AG20443 (cell line): ENCODE data around the gene CFAP99.
A peak's percentile ranks its signal among the peaks of the same experiment; 100 is the strongest.

Source experiments
- DNase-seq: peaks from one replicate; pipeline ENCODE4 v3.0.0; 2012; ENCODE audit warnings: low spot score, mixed read lengths

CFAP99 gene

DNA sequence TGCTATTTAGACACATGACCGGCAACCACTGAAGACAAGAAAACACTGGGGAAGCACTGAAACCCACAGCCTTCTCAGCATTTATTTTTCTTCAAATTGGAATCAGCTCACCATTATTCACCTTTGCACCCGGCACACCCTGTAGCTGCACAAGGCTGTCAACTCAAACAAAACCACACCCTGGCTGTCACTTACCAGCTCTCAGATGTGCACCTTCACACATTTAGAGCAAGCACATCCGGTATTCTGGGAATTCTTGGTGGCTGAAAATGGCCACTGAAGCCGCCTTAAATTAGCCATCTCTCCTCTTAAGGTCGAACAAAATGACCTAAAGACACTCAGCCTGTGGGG, 6.2 kb upstream of the CFAP99 start:
- no peak for DNase-seq

DNA sequence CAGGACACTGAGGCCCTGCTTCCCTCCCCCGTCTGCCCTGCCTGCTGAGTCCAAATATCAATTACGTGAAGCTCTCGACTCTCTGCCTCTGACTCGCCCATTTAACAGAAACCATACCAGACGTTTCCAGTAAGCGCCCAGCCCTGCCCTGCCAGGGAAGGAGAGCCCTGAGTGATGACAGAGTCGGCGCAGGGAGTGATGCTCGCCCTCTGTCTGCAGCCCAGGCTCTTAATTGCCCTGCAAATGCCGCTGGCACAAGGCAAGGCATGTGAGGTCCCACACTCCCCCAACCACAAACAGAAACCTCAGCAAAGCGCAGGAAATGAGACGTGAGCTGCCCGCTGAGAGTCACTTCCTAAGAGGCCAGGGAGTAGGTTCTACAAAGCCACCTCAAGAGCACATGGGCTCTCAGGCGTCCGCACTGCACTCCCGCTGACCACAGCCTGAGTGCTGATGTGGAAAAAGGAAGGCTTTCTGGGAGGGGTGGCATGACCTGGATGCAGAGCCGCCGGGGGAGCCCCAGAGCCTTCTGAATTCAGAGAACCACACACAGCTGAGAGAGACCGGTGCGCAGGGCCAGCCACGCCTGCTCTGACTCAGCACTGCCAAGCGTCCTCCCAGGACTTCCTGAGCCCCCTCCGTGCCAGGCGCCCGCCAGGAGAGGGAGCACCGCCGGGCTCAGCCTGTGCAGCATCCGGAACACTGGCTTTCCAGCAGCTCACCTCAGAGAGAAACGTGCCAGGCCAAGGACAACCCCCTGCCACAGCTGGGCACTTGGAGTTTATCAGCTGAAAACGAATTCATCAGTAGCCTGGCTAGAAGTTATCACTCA, 5.7 kb upstream of the CFAP99 start:
- DNase-seq: peak; percentile 91

DNA sequence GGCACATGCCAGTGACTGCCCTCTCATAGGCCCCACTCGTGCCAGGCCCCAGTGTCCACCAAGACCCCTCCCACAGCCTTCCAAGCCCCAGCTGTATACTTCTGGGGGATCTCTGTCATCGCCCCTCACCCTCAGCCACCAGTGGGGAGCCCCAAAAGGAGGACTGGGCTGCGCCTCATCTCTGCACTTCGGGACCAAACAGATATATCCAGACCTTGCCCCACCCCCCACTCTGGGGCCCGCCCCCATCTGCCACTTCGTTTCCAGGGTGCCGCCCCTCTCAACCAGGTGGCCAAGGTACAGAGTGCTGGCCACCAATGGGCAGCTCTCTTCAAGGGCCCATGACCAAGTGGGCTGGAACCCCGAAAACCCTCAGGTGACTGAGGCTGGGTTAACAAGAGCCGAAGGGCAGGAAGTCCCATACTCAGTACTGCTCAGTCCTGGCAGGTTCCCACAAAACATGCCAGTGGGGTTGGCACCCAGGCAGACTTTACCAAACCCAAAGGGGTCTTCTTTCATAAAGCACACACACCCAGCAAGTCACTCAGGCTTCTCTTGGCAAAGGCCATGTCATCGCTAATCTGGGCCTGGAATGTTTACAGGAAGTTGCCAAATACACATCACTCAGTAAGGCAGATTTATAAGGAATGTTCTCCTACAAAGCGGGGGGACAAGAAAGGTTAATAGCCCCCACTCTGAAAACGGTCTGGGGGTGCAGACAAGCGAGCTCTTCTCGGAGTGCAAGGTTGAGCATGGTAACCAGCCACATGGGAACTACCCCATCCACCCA, 4.7 kb upstream of the CFAP99 start:
- no peak for DNase-seq

DNA sequence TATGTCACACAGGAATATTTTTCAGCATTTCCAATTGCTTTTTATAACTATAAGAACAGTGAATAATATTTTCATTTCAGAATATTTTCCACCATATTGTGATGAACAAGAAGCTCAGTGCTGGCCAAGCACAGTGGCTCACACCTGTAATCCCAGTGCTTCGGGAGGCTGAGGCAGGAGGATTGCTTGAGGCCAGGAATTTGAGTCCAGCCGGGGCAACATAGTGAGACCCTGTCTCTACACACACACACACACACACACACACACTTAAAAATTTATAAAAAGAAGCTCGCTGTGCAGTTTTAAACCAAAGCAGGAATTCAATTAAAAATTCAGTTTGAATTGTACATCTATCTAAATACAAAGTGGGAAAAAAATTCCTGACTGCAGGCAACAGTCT, 3.5 kb upstream of the CFAP99 start:
- DNase-seq: no peak

DNA sequence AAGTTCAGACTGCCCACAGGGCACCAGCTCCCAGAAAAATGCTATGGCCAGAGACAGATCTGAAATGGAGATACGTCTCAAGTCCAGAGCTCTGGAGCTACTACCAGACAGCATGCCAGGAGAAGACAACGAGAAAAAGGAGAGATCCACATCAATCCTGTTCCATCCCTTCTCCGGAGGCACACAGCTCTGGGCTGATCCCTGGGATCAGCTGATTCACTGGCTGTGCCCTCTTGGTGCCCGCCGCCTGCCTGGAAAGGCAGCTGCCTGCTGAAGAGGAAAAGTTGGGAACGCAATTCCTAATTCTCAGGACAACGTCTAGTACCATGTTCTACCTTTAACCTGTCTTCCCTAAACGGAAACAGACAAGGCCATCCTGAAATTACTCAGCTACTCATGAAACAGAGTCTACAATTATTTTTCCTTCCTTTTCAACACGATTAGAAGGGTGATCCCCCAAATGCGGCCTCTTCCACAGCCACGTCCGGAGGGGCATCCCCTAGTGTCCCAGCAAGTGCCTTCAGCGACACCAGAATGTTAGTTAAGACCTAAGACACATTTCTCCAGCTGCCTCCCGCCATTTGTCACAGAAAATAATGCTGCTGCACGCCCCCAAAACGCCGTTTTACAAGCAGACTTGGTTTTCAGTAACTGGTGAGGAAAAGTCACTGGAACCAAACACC, 2.7 kb upstream of the CFAP99 start:
- DNase-seq: no peak

DNA sequence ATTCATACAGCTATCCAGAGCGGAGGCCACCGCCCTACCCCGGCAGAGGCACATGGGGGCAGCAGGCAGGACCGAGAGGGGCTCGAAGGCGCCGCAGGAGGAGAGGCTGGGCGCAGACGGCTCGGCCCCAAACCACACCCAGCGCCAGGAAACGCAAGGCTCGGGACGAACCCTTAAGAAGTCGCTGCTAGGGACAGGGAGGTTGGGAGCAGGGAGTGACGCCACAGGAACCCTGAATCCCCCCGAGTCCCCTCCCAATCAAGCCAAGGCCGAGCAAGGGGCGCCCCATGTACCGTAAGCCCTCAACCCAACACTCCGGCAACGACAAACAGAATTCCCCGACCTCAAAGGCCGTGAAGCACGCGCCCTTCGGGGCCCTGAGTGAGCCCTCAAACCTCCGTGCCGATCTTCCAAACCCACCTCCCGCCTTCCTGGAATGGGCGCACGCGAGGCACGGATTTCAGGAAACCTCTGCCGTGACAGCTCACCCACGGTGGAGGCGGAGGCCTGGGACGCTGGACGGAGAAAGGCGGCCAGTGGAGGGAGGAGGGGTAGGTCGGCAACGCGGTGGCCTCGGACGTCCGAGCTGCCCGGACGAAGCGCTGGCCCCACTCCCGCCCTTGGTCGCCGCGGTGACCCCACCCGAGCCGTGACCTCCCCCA, 2.1 kb upstream of the CFAP99 start:
- DNase-seq: peak; percentile 56

DNA sequence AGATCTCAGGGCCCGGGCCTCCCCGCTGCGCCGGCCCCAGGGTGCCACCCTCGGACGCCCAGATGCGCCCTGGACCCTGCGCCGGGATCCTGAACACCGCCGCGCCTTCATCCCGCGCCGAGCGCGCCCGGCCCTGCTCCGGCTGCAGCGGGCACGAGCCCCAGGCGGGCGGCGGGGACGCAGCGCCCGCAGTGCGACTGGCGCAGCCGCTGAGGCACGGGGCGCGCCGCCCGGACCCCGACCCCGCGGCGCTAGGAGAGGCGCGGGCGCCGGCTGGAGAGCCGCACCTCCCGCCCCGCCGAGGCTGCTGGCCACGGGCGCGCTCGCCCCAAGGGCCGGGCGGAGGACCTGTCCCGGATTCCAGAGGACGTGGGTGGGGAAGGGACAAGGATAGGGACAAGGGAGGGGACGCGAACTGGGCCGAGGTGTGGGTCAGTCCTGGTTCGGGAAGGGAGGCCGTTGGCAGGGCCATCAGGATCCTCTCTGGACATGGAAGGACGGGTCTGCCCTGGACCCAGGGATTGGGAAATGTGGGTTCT, 1.5 kb upstream of the CFAP99 start:
- DNase-seq: peak; percentile 38

DNA sequence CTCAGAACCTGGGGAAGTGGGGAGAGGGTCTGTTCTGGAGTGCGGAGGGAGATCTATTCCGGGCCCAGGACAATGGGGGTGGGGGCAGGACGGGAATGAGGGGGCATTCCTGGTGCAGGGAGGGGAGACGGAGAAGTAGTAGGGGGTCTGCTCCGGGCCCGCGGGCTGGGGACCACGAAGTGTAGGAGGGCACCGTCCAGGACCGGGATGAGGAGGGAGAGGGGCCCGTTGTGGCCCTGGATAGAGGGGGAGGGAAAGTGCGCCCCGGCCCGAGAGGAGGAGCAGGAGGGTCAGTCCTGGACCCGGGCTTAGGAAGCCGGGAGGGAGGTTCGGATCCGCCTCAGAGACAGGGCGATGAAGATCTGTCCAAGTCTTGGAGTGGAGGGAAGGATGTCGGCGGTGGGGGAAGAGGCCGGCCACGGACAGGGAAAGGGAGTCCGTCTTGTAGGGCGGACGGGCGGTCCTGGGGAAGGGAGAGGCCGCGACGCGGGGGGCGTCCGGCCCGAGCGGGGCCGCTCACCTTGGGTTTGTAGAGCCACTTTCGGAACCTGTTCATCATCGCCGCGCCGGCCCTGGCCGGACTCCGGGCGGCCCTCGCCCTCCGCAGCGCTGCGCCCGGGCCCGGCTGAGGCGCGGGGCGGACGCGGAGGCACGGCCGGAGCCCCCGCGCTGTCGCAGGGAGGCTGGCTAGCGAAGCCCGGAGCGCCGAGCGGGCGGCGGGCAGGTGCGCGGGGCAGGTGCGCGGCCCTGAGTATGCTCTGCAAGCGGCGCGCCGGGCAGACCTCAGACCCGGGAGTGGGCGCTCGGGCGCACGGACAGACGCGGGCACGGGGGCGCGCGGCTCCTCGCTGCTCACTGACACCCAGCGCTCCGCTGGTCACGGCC, 748 bp upstream of the CFAP99 start, which contains the start of gene ZFYVE28:
ZFYVE28 (minus strand) TSS at position 881 of the 885 bp plus-strand sequence; CDS start at position 559, 322 bp downstream.
- DNase-seq: no peak

DNA sequence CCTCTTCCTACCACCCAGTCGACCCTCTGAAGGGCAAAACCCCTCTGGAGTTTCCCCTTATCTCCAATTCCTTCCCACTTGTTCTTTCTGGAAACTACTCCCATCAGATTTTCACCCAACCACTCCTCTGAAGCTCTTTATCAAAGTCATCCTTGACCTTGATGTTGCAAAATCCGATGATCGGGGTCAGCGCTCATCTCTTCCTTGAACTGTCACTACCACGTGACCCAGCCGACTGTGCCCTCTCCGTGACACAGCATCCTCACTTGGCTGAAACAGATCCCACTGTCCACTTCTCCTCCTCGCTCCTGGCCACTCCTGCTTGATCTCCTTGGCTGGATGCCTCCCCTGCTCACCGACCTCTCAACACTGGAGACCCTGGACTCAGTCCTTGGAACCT, 1.1 kb downstream of the CFAP99 start:
- no peak for DNase-seq

DNA sequence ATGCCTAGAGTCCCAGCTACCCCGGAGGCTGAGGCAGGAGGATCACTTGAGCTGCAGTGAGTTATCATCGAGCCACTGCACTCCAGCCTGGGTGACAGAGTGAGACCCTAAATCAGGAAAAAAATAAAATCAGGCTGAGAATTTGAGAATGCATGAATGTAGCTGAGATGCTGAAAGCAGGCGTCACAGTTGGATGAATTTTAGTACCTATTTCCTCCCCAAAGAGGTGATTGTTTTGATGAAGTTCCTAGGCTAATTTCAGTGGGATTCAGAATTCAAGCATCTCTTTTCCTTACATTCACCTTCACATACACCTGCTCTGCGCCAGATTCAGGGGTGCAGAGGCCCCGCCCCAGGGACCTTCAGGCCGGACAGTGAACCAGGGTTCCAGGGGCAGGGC, 3.2 kb downstream of the CFAP99 start:
- DNase-seq: no peak

DNA sequence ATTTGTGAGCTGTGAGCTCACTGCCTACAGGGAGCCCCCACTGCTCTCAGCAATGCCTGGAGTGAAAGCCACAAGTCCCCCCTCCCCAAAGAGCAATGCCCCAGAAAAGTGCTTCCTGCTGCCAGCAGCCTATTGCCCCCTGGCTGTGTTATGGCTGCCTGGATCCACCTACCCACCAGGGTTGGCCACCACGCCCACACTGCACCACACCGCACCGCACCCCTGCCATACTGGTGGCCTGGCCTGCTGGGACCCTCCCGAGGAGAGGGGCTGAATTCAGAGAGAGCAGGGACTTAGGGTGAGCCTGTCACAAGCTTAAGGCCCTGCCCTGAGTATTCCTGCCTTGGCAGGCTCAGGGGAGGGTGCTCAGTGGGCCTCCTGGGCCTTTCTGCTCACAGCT, 4.3 kb downstream of the CFAP99 start:
- DNase-seq: no peak

DNA sequence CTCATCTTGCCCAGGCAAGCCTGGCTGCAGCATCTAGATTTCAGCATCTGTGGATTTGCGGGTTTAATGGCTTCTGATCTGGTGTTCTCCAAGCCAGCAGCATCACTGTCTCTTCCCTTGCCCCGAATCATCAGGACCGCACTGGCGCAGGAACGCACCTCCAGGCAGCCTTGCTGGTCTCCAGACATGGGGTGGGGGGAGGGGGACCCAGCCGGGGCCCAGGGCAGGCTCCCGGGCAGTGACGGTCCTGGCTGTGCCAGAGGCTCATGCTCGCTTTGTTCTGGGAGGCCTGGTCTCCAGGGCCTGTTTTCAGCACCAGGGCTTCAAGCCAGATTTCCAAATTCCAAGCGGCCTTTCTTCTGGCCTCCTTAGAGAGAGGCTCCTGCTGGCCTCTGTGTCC, 4.9 kb downstream of the CFAP99 start:
- no peak for DNase-seq

DNA sequence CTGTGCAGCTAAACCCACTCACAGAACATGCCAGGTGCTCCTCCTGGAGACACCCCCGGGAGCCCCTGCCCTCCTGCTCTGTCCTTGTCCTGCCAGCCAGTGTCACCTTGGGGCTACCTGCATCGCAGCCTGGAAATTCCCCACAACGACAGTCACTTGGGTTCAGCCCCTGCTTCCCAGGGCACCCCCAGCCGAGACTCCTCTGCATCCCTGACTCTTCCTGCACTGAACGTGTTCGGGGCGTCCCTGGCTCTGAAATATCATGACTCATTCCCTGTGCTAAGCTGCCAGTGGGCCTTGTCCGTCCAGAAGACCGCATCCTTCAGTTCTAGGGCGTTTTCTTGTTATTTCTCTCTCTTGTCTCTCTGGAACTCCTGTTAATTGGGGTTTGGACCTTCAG, 5.8 kb downstream of the CFAP99 start:
- DNase-seq: peak; percentile 53

DNA sequence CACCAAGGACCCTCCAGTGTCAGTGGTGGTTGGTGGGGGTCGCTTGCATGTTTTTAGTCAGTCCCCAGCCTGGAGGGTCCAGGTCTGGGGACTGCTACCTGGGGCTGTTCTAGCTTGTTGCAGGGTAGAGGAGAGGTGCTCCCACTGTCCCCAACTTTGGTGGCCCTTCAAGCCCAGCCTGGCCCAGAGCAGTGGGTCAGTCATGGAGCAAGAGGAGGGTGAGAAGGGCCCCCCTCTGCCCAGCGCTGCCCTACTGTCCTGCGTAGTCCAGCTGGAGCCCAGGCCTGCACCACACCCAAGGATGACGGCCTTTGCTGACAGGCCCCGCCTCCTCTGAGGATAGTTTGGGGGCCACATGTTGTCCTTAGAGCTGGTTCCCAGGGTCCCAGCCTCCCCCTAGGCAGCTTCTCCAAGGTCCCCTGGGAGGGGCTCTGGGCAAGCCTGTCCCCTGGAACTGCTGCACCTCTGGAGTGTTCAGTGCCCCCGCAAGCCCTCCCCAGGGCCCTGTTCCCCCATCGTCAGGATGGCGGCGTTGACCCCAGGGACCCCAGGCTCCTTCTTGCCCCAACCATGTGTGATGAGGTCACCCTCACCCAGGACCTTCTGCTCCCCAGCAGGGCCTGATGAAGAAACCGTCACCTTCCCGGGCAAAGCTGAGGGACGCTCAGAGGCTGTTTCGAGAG, 6.8 kb downstream of the CFAP99 start:
- DNase-seq: no peak

DNA sequence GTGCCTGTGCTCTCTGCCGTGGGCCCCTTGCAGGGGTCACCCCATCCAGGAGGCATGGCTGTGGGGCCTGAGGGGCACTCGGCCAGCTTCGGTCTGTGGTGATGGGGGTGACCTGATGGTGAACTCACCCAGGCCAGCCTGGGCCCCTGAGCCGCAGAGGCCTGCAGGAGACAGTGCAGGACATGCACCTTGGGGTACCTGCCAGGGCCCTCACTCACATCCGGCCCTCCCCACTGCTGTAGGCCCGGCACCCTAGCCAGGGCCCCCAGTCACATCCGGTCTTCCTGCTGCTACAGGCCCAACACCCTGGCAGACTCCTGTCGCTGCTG, 7.3 kb downstream of the CFAP99 start:
- no peak for DNase-seq

DNA sequence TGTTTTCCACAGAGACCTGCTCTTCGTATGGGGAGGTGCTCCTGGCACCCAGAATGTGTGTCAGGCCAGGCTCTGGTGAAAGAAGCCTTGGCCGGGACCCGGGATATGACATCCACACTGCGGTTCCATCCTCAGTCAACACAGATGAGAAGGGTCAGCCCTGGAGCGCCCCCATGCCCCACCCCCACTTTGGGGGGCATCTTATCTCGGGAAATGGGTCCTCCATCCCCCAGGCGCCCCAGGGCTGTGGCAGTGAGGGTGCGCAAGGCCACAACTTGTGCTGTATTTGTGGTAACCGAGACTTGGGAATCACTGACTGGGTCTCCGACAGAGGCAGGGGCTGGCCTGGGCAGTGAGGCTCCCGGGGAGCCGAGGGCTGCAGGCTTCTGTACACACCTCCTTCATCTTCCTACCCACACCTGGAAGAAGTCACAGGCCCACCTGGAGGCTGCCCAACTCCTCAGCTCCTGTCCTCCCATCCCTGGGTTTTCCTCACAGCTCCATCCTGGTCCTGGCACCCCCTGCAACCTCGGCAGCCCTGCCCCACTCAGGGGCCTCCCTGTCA, 8.0 kb downstream of the CFAP99 start:
- no peak for DNase-seq

DNA sequence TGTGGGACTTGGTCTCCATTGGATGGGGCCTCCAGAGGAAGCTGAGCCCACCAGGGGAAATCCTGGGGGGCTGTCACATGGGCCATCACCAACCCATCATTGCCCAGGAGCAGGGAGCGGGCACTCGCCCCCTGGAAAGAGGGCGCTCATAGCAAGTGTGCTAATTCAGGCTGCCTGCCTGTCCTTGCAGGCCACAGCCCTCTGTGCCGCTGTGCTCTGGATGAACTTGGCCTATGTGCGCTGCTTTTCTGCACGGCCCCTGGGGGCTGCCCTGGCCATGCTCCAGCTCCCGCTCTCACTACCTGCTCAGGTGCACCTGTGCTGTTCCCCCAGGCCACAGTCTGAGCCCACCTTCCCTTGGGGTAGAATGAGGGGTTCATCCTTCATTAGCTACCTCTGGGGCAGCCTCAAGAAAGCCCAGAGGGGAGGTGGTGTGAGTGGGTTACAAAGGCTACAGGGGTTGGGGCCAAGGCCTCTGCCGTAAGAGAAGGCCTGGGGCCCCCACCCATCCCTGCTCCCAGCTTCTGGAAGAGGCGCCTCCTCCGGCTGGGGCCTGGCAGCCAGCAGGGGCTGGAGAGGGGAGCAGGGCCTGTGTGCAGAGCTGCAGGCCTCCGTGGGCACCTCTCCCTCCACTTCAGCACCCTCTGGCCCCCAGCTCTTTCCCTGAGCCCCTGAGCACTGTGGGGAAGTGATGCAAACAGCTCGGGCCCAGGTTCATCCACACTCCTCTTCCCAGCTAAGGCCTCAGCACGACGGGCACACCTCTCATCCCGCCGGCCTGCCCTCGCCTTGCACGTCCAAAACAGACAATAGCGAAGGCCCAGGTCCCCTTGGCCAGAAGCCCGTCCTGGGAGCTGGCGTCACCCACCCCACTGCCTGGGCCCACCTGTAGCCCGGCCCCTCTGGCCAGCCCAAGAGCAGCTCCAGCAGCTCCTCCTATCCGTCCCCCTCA, 8.9 kb downstream of the CFAP99 start:
- DNase-seq: no peak

DNA sequence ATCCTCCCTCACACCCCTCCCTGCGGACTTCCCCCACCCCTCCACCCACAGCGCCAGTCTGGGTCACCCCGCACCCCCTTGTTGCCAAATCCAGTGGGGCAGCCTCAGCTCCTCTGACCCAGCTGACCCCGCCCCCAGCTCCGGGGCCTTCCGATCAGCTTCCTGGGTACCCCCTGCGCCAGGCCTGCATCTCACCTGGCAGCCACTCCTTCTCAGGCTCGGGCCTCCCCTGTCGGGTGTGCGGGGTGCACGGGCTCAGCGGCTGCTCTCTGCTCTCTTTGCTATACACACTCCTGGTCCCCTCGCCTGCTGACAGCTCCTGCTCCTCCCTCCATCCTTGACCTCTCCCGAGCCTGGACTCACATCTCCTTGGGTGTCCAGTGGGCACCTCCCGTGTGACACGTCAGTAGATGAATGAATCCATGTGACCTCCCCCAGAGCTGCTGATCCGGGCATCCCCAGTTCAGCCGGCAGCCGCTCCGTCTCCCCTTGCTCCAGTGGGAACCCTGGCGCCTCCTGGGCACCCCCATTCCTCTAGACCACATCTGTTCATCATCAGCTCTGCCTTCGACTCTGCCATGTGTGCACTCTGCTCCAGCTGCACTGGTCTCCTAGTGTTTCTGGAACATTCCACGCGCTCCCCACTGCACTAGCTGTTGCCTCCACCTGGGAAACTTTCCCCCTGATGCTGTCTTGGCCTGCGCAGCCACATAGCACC, 9.9 kb downstream of the CFAP99 start:
- no peak for DNase-seq
